Parathyroid adenoma (tissue), 2 donors: Measurements from ENCODE around the gene PARVA.

Experiments used
- H2AFZ ChIP-seq: fragments of 300-600 bp; sonication (generic); one replicate; pipeline ENCODE4 v1.7.0; 2017; ENCODE audit warnings: antibody characterized with exemption, mild to moderate bottlenecking
- H3K27ac ChIP-seq: fragments of 300-600 bp; sonication (generic); one replicate; pipeline ENCODE4 v1.7.0; 2017
- H3K27me3 ChIP-seq: fragments of 300-600 bp; sonication (generic); one replicate; pipeline ENCODE4 v1.7.0; 2017; ENCODE audit warnings: low read length; ENCODE audit not compliant: control insufficient read depth, insufficient read depth
- H3K36me3 ChIP-seq: fragments of 300-600 bp; sonication (generic); one replicate; pipeline ENCODE4 v1.7.0; 2017; ENCODE audit warnings: low read length; ENCODE audit not compliant: control insufficient read depth, insufficient read depth
- H3K4me1 ChIP-seq: fragments of 300-600 bp; sonication (generic); one replicate; pipeline ENCODE4 v1.7.0; 2017; ENCODE audit warnings: control low read depth
- H3K4me2 ChIP-seq: fragments of 300-600 bp; sonication (generic); one replicate; pipeline ENCODE4 v1.7.0; 2017; ENCODE audit warnings: low read length
- H3K4me3 ChIP-seq: fragments of 300-600 bp; sonication (generic); one replicate; pipeline ENCODE4 v1.7.0; 2017; ENCODE audit warnings: low read depth, low read length
- H3K79me2 ChIP-seq: fragments of 300-600 bp; sonication (generic); one replicate; pipeline ENCODE4 v1.7.0; 2017; ENCODE audit warnings: control low read depth
- H3K9ac ChIP-seq: fragments of 300-600 bp; sonication (generic); one replicate; pipeline ENCODE4 v1.7.0; 2017; ENCODE audit warnings: mild to moderate bottlenecking
- H3K9me3 ChIP-seq: fragments of 300-600 bp; sonication (generic); one replicate; pipeline ENCODE4 v1.7.0; 2017; ENCODE audit warnings: low read length; ENCODE audit not compliant: control insufficient read depth
- TF ChIP-seq, protein P1 (sequence below): fragments of 300-600 bp; sonication (generic); IDR thresholded peaks from one replicate; pipeline ENCODE4 v1.7.0; 2017; ENCODE audit warnings: antibody characterized with exemption, mild to moderate bottlenecking
- donor health status: primary hyperparathyroidism.

PARVA gene

DNA sequence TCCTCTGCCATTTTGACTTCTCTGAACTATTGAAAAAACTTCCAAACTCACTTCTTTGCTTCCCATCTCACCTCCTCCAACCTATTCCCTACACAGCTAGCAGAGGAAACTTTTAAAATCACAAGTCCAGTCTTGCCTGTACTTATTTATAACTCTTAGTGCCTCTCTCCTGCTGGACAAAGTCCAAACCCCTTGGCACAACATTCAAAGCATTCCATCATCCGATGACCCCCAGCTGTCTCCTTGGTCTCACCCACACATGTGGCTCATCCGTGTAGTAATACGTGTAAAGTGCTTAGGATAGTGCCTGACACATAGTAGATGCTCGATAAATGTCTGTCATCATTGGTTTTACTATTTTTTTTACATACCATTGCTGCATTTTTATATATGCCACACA is 101.4 kb downstream of the PARVA start:
- no peaks in the 10 kb centered on the region for H3K36me3 ChIP-seq
- no peaks in the 10 kb centered on the region for H3K79me2 ChIP-seq
- no peaks in the 10 kb centered on the region for H3K4me1 ChIP-seq
- H3K9ac ChIP-seq: no peak overlapping the region
- H3K9me3 ChIP-seq: no peaks in the 10 kb centered on the region
- H2AFZ ChIP-seq: no peak overlapping the region
- H3K27ac ChIP-seq: no peak overlapping the region
- TF ChIP-seq, protein P1, sequence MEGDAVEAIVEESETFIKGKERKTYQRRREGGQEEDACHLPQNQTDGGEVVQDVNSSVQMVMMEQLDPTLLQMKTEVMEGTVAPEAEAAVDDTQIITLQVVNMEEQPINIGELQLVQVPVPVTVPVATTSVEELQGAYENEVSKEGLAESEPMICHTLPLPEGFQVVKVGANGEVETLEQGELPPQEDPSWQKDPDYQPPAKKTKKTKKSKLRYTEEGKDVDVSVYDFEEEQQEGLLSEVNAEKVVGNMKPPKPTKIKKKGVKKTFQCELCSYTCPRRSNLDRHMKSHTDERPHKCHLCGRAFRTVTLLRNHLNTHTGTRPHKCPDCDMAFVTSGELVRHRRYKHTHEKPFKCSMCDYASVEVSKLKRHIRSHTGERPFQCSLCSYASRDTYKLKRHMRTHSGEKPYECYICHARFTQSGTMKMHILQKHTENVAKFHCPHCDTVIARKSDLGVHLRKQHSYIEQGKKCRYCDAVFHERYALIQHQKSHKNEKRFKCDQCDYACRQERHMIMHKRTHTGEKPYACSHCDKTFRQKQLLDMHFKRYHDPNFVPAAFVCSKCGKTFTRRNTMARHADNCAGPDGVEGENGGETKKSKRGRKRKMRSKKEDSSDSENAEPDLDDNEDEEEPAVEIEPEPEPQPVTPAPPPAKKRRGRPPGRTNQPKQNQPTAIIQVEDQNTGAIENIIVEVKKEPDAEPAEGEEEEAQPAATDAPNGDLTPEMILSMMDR: no peak
- H3K4me2 ChIP-seq: no peak overlapping the region
- H3K4me3 ChIP-seq: no peak overlapping the region
- H3K27me3 ChIP-seq: no peaks in the 10 kb centered on the region

DNA sequence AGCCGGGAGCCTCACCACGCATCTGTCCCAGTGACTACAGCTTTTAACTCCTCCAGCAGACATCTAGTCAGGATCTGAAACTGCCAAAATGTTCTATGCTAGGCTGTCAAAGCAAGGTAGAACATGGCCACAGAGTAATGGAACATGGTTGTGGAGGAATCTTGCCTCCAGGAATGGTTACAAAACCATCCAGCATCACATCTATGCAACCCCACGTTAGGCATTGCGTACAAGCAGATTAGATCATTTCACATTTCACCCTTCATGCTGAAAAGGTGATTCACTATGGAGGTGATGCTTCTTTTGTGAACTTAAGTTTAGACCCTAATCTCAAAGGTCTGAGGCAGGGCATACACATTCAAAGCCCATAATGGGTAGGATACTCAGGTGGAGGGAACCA is 103.0 kb downstream of the PARVA start:
- Histone ChIP-seq H3K27me3 (no peaks in the 10 kb centered on the region), H3K4me2 (no peak overlapping the region), H3K27ac (no peak overlapping the region), H3K79me2 (no peaks in the 10 kb centered on the region), H3K9me3 (no peaks in the 10 kb centered on the region), H2AFZ (no peak overlapping the region), H3K4me3 (no peak overlapping the region), H3K4me1 (no peaks in the 10 kb centered on the region), H3K9ac (no peak overlapping the region), H3K36me3 (no peaks in the 10 kb centered on the region)
- TF ChIP-seq, protein P1: no peak

DNA sequence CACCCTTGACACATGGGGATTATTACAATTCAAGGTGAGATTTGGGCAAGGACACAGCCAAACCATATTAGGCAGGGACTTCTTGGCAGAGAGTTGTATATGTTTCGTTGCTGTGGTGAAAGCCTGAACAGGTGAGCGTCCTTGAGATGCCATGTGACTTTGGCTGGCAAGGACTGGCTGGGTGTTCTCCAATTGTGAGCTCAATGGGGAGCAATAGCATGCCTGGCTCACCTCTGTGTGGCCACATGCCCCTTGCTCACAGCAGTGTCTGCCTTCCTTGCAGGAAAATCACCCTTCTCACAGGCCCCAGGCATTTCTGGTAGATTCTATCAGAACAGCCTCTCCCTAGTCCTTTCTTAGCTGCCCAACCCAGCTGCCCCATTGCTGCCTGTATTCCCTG is 105.5 kb downstream of the PARVA start:
- H3K4me1 ChIP-seq: no peaks in the 10 kb centered on the region
- H3K4me3 ChIP-seq: no peak overlapping the region
- no peak overlapping the region for H3K4me2 ChIP-seq
- H3K9me3 ChIP-seq: no peaks in the 10 kb centered on the region
- no peak overlapping the region for H3K27ac ChIP-seq
- H2AFZ ChIP-seq: no peak overlapping the region
- H3K36me3 ChIP-seq: no peaks in the 10 kb centered on the region
- TF ChIP-seq, protein P1: no peak
- no peaks in the 10 kb centered on the region for H3K27me3 ChIP-seq
- H3K9ac ChIP-seq: no peak overlapping the region
- no peaks in the 10 kb centered on the region for H3K79me2 ChIP-seq

DNA sequence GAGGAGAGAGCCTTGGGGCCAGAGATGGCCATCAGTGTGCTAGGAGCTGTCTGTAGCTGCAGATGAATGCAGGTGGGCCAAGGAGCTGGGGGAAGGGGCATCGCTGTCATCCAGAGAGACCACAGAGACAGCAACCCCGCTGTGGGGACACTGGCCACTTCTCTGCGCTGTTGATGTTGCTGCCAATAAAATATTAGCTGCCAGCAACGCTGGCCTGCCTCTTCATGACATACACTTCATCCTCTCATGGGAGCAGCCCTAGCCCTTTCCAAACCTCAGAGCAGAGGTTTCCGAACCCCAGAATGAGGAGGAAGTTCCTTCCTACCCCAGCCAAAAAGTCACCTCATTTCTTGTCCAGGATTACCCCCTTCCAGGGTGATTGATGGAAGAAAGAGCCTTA is 106.2 kb downstream of the PARVA start:
- no peaks in the 10 kb centered on the region for H3K9me3 ChIP-seq
- H3K4me1 ChIP-seq: no peaks in the 10 kb centered on the region
- H3K36me3 ChIP-seq: no peaks in the 10 kb centered on the region
- no peaks in the 10 kb centered on the region for H3K79me2 ChIP-seq
- no peaks in the 10 kb centered on the region for H3K27me3 ChIP-seq
- H3K4me2 ChIP-seq: no peak overlapping the region
- no peak overlapping the region for H3K9ac ChIP-seq
- no peak overlapping the region for H3K27ac ChIP-seq
- no peak overlapping the region for H2AFZ ChIP-seq
- H3K4me3 ChIP-seq: no peak overlapping the region
- TF ChIP-seq, protein P1: no peak

DNA sequence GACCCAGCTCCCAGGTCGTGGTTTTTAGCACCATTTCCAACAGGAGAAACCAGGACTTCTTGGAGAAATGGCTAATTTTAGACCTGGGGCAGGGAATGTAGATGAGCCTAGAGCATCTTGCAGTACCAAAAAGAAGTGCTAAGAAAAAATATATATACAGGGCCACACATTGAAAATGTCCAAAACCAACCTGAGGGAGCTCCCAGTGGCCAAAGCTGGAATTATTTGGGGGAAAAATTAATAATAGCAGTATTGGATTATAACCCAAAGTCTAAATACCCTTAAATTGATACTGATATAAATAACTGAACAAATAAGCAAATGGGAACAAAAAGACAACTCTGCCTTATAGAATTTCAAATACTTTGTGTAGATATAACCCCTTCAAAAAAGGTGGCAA is 108.0 kb downstream of the PARVA start:
- Histone ChIP-seq H3K79me2 (no peaks in the 10 kb centered on the region), H3K4me2 (no peak overlapping the region), H2AFZ (no peak overlapping the region), H3K4me3 (no peak overlapping the region), H3K9me3 (no peaks in the 10 kb centered on the region), H3K9ac (no peak overlapping the region), H3K4me1 (no peaks in the 10 kb centered on the region), H3K27me3 (no peaks in the 10 kb centered on the region), H3K27ac (no peak overlapping the region), H3K36me3 (no peaks in the 10 kb centered on the region)
- TF ChIP-seq, protein P1: no peak
